AG04450 (cell line): Measurements from ENCODE around the gene FGF5. TPM values are rescaled to one million over a fixed set of nuclear protein-coding genes. Genes with fewer than 3 reads are reported as not detected.

Source experiments
- CTCF ChIA-PET: fragments of 300-600, 350-600 bp; formaldehyde crosslinking; extraction: SDS; loops from one replicate; lab custom pipeline; 2022; ENCODE audit warnings: antibody characterized with exemption, inconsistent platforms; lab: Charles Lee
- POLR2A ChIA-PET: fragments of 350-600 bp; formaldehyde crosslinking; extraction: SDS; loops from one replicate; lab custom pipeline; 2021; ENCODE audit warnings: antibody characterized with exemption, inconsistent platforms; lab: Yijun Ruan, JAX
- DNase-seq: peaks from one replicate; pipeline ENCODE4 v3.0.0-alpha.2; 2011; ENCODE audit warnings: low read depth, low spot score
- H3K27ac ChIP-seq: one replicate; pipeline ENCODE4 v1.5.1; 2012; ENCODE audit warnings: low read depth, low read length, control low read depth
- H3K27me3 ChIP-seq: one replicate; pipeline ENCODE4 v1.6.0; 2012; ENCODE audit warnings: low read length; ENCODE audit not compliant: control insufficient read depth, insufficient read depth
- H3K4me3 ChIP-seq: 2 replicates; pipeline ENCODE4 v1.5.1; 2011; ENCODE audit warnings: mild to moderate bottlenecking, low read depth, low read length, control low read depth
- H3K9me3 ChIP-seq: 2 replicates; pipeline ENCODE4 v1.5.1; 2012; ENCODE audit warnings: low read length; ENCODE audit not compliant: control insufficient read depth, insufficient read depth
- polyA plus RNA-seq: library from polyadenylated mRNA; depleted of rRNA; stranded (reverse); fragments of >200 nt; gene quantifications from 2 replicates; pipeline ENCODE4 v1.2.3, GENCODE V29; 2011; rRNA removed
- TF ChIP-seq, protein P1 (sequence below): IDR thresholded peaks from 2 replicates; pipeline ENCODE4 v1.5.1; 2011; ENCODE audit warnings: low read depth, low read length, control low read depth, inconsistent platforms

Gene FGF5
- polyA plus RNA-seq, 1 experiment, result 39.9 TPM

DNA sequence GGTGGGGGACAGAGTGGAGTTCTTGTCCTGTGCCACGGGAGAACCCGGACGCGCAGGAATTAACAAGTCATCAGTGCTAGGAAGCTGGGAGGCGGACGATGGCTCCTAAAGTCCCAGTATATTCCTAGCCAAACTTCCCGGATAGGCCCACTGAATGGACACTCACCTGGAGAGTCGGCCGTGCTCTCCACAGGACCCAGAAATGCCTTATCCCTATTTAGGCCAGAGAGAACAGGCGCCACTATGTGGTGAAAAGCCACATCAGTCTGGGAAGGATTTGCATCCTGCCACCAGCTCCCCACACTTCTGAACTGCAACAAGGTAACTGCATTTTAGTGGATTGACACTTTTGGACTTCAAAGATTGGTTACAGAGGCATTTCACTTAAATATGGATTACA, 70.1 kb downstream of the FGF5 start:
- H3K4me3 ChIP-seq, result no peak overlapping the region; the same call in 1 of the 2 replicates
- no peaks in the 10 kb centered on the region; the same call in 1 of the 2 replicates for H3K9me3 ChIP-seq
- TF ChIP-seq, protein P1, sequence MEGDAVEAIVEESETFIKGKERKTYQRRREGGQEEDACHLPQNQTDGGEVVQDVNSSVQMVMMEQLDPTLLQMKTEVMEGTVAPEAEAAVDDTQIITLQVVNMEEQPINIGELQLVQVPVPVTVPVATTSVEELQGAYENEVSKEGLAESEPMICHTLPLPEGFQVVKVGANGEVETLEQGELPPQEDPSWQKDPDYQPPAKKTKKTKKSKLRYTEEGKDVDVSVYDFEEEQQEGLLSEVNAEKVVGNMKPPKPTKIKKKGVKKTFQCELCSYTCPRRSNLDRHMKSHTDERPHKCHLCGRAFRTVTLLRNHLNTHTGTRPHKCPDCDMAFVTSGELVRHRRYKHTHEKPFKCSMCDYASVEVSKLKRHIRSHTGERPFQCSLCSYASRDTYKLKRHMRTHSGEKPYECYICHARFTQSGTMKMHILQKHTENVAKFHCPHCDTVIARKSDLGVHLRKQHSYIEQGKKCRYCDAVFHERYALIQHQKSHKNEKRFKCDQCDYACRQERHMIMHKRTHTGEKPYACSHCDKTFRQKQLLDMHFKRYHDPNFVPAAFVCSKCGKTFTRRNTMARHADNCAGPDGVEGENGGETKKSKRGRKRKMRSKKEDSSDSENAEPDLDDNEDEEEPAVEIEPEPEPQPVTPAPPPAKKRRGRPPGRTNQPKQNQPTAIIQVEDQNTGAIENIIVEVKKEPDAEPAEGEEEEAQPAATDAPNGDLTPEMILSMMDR, result peak; percentile 52

DNA sequence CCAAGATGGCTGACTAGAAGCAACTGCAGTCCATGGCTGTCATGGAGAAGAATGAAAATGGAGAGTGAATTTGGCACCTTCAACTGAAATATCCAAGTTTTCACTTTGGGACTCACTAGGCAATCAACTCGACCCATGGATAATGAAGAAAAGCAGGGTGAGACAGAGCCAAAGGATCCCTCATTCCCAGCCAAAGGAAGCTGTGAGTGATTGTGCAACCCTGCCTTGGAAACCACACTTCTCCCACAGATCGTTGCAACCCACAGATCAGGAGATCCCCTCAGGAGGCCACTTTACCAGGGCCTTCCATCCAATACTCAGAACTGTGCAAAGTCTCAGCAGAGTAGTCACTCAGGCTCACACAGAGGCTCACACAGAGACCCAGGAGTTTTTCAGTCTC, 73.6 kb downstream of the FGF5 start:
- CTCF ChIA-PET, result interaction anchor here (0.7 to 1.2 kb wide), 2 partner anchors 650 to 700 kb away, joined by 3 read pairs; no protein-coding TSS in a partner anchor
- no peaks in the 10 kb centered on the region for H3K27me3 ChIP-seq
- TF ChIP-seq, protein P1, result no peak
- H3K9me3 ChIP-seq, result peaks cover 3% of the 10 kb centered on the region; the same call in 1 of the 2 replicates
- no peak overlapping the region for H3K4me3 ChIP-seq
- POLR2A ChIA-PET, result no interaction called here
- no peak for DNase-seq
- no peak overlapping the region for H3K27ac ChIP-seq

More for the DNA sequence above, 70.1 kb downstream of the FGF5 start:
- DNase-seq, result no peak
- no peaks in the 10 kb centered on the region for H3K27me3 ChIP-seq
- H3K27ac ChIP-seq, result no peak overlapping the region
- ChIA-PET CTCF (interaction anchor here (0.8 to 4.0 kb wide), 7 partner anchors 13 to 1384 kb away, joined by 3 to 59 read pairs (median 3); no protein-coding TSS in a partner anchor), POLR2A (interaction anchor here (2.9 kb wide), 1 partner anchor 71 kb away, joined by 12 read pairs; the partner anchor contains the start of gene FGF5)

Other genes starting within 250 kb of the FGF5 start
- 87.7 and 105 TPM in 2 replicates for gene ANTXR2, start 193.4 kb upstream of the FGF5 start, polyA plus RNA-seq
- 12.8 and 14.3 TPM in 2 replicates for gene PRDM8, start 69.2 kb upstream of the FGF5 start, polyA plus RNA-seq
- gene CFAP299, start 69.1 kb downstream of the FGF5 start, polyA plus RNA-seq, result 1.4 and 1.9 TPM in 2 replicates